ENCODE measurements around the gene FDX2.
"Not testable (repeated sequence)": the region's sequence is repeated elsewhere in the genome, so short reads cannot be mapped to it uniquely, and the experiment has no call there.

- TF ChIP-seq CTCF (IDR thresholded peaks at IDR 0.05; ENCODE audit: borderline replicate concordance, extremely low read depth, low read length, poor library complexity, severe bottlenecking); EZH2 (IDR thresholded peaks at IDR 0.05; ENCODE audit: borderline replicate concordance, low read depth, low read length, severe bottlenecking): not testable (repeated sequence)
Measured at GRCh38 chr19:10282043-10282442, 33.8 kb downstream of the FDX2 start.

Data from DND-41 (cell line).